Measurements from ENCODE around the gene CFAP92.
"Not testable (repeated sequence)": the region's sequence is repeated elsewhere in the genome, so short reads cannot be mapped to it uniquely, and the experiment has no call there.

The CFAP92 gene

DNA sequence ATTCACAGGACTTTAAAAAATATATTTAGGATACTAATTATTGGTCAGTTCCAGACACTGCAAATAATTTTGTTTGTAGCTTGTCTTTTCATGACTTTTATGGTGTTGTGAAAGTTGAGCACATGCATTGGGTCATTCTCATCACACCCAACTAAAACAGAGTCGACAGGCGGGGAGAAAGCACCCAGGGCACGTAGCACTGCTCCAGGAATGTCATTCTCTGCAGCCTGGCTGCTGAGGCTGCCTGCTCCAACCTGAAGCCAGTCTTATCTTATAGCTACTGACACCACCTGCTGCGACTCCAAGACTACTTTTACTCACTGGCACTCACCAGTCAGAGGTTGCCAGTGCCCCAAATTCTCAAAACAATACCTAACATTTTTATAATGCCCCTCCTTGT lies 57.5 kb downstream of the CFAP92 start:
- DNase-seq (ENCODE audit: low read depth): no peak

GRCh38 chr3:128935922-128936321 lies 58.0 kb downstream of the CFAP92 start:
- no peak for DNase-seq (ENCODE audit: low read depth)

GRCh38 chr3:128933922-128934253 lies 60.0 kb downstream of the CFAP92 start:
- no peak for DNase-seq (ENCODE audit: low read depth)

DNA sequence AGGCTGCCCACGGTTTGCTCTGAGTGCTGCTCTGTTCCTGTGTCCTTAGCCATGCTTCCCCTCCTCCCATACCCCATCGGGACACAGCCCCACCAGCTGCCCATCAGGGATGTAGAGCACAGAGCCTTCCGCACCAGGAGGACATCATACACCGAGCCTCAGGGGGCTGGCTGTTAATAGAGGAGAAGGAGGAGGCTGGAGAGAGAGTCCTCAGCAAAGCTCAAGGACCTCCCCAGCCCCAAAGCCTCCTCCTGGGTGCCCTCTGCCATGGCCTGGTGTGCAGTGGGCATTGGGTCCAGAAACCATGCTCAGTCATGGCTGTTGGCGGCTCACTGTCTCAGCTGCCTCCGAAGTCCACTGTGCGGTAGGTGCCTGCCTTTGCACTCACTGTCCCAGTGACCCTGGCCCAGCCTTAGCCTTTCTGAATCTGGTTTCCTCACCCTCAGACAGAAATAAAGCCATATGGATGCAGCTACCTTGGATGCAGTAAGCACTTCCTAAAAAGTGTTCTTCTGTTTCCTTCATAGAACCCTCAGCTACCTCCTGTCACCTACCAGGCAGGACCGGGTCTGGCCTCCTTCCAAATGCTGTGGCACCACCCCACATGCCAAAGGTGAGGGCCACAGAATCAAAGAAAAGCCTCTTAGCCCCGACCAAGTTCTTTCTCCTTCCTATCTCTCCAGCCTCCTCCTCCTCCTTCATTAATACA lies 60.5 kb downstream of the CFAP92 start:
- no peak for DNase-seq (ENCODE audit: low read depth)

GRCh38 chr3:128932516-128933212 lies 61.2 kb downstream of the CFAP92 start:
- no peak for DNase-seq (ENCODE audit: low read depth)

GRCh38 chr3:128931046-128931445 lies 62.8 kb downstream of the CFAP92 start:
- DNase-seq (ENCODE audit: low read depth): no peak

DNA sequence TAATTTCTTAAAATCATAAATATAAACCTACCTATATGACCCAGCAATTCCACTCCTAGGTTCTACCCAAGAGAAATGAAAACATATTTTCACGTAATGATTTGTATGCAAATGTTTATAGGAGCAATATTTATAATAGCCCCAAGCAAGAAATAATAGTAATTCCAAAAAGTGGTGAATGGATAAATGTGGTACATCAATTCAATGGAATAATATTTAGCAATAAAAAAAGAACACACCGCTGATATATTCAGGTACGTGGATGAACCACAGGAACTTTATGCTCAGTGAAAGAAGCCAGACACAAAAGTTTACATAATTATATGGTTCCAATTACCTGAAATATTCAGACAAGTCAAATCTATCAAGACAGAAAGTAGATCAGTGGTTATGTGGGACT lies 64.5 kb downstream of the CFAP92 start:
- no peak for DNase-seq (ENCODE audit: low read depth)

DNA sequence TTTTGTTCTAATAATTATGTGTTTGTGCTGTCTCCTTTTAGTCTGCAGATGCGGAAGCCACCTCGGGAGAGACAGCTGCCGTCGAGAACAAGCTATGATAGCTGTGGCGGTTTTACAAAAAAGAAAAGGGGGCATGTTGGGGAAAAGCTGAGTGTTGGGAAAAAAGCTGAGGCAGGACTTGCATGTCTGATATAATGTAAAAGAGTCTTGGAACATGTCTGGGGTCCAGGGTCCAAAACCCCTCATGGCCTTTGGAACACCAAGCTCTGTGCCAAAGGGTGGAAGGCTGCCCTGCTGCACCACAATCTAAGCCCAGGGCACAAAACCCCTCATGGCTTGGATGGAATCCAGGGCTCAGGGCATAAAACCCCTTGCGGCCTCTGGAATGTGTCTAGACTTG lies 69.9 kb downstream of the CFAP92 start:
- DNase-seq (ENCODE audit: low read depth): not testable (repeated sequence)

- DNase-seq (ENCODE audit: low read depth): no peak
Observed at GRCh38 chr3:128923576-128923975, 70.3 kb downstream of the CFAP92 start.

DNA sequence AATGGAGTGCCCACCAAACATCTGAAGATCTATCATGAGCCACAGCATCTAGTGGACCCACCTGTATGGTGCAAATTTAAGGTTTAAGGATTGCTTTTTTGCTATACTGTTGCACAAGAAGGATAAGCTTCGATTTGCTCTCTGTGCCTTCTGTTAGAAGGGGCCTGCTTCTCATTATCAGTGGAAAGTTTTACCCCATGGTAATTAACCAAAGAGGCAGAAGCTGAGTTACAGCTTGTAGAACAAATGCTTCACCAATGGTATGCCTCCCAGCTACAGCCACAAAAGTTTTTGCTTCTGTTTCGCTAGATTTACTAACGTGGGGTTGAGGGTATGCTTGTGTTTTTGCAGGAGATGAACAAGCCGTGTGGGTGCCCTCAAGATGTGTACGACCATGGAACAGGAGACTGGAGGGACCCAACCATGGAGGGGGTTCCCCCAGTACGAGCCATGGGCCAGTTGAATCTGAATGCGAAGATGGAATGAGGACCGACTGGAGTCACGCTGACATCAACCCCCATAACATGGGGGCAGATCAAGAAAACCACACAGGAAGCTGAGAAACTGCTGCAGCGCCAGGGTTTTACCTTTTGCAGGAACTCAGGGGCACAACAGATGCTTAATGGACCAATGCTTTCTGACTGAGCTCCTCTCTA lies 70.9 kb downstream of the CFAP92 start:
- peak; percentile 21 for DNase-seq (ENCODE audit: low read depth)

GRCh38 chr3:128919988-128920387 lies 73.9 kb downstream of the CFAP92 start:
- no peak for DNase-seq (ENCODE audit: low read depth)

DNA sequence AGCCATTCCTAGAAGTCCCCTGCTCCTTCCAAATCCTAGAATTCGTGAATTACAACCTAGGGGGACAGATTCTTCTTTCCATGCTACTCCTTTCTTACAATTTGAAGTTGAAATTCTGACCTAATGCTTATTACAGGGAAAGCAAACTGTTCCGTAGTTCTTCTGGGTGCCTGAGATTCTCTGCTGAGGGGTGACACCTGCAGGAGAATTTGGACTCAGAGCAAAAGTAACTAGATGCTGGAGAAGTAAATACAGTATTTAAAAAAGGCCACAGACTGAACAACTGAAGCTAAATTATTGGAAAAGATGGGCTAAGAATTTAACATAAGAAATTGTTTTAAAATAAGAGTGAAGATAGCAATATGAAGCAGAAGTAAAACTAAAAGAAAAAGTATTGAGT lies 76.6 kb downstream of the CFAP92 start:
- no peak for DNase-seq (ENCODE audit: low read depth)

DNA sequence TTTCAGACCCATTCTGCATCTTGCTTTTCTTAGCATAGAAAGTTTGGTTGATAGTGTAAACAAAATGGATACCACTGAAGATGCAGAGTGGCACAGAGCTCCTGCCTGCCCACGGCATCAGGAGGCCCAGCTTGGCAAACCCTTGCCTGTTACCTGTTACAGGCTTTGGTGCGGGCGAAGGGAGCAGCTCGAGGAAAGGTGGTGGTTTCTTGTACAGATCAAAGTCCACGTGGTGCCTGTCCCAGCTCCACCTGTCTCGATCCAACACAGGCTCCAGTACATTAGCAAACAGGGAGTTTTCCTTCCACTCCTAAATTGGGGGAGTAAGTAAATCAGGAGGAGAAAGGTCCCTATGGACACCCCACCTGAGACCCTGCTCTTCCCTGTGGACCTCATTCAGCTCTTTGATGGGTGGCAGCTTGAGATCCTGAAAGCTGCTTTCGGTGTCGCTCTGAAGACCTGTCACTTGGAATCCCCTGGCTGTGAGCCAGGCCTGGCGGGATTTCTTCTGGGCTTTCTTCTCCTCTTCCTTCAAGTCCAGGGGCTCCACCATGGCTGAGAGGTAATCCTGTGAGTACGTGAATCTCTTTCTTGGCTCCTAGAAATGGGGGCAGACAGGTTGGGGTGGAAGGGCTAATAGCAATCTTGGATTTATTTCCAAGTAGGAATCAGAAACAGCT lies 78.8 kb downstream of the CFAP92 start:
- no peak for DNase-seq (ENCODE audit: low read depth)

DNA sequence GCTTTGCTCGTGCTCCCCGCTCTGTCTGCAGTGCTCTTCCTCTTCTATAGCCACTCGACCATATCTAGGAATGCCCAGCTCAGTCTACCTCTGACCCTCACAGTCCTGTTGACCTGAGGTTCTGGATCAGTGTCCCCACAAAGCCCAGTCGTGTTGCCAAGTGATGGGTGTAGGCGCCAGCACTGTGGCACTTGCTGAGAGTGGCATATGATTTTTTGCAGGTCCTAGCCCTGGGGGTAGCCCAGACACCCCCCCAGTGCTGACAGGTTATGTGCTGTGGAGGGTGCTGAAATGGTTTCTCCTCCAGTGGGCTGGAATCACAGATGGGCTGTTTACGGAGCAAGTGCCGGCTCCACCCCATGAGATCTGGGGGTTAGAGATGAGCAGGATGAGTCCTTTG lies 82.0 kb downstream of the CFAP92 start:
- no peak for DNase-seq (ENCODE audit: low read depth)

DNA sequence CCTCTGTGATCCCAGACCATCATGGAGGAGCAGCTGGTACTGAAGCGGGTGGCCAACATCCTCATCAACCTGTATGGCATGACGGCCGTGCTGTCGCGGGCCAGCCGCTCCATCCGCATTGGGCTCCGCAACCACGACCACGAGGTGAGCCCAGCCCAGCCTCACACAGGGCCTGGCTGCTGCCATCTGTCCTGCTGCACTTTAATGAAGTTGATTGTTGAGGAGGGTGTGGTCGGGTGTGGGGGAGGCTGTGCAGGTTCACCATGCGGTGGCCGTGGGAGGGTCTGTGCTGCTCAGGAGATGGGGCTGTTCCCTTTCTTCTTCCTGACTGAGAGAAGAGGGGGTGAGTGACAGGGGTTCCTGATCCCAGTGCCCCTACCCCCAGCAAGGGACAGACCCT lies 83.9 kb downstream of the CFAP92 start:
- no peak for DNase-seq (ENCODE audit: low read depth)

DNA sequence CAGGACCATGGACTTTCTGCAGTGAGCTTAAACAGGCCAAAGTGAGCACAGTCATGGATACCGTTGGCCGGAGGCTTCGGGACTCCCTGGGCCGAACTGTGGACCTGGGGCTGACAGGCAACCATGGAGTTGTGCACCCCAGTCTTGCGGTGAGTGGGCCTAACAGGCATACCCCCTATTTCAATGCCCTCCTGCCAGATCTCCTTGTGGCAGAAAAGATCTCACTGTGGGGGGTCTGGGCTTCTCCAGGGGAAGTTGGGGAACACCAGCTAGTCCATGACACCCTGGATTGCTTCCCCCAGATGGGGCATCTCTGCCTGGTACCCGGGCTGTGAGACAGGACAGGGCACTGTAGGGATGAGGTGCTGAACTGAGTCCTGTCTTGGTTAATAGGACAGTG lies 84.9 kb downstream of the CFAP92 start:
- no peak for DNase-seq (ENCODE audit: low read depth)

GRCh38 chr3:128907706-128908445 lies 86.0 kb downstream of the CFAP92 start:
- DNase-seq (ENCODE audit: low read depth): no peak

DNA sequence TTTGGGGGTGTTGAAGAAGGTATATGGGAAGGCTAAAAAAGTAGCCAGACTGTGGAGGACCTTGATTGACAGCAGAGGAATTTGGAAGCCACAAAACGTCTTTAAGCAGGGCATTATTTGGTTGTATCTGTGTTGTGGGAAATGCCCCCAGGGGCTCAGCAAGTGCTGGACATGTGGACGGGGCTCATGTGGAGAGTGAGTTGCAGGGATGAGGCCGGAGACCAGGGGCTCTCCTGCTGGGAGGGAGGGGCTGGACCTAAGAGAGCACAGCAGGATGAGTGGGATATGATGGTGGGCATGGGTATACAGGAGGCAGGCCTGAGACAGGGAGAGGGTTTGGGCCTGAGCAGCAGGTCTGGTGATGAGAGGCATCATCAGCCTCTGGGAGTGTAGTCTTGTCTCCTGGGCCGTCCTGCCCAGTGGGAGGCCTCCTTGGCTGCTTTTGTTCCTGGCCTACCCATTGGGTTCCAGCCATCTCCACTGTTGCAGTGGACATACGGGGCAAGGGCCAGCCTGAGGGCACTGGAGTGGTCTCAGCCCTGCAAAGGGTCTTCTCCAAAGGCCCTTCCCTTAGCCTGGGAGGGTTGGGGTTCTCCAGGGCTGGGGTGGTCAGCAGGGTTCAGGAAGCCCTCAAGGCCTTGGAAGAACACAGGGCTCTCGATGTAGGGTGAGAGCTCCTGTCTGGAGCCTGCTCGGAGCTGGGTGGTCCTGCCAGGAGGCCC lies 86.9 kb downstream of the CFAP92 start:
- DNase-seq (ENCODE audit: low read depth): no peak

- DNase-seq (ENCODE audit: low read depth): no peak
Observed at GRCh38 chr3:128906031-128906803, 87.7 kb downstream of the CFAP92 start.

- DNase-seq (ENCODE audit: low read depth): no peak
Observed at GRCh38 chr3:128903501-128903900, 90.4 kb downstream of the CFAP92 start.

- DNase-seq (ENCODE audit: low read depth): no peak
Observed at GRCh38 chr3:128902426-128902825, 91.5 kb downstream of the CFAP92 start.

Measured in stimulated activated CD8-positive, alpha-beta memory T cell treated with anti-CD3 and anti-CD28 coated beads, Interleukin-12 subunit alpha, Interleukin-12 subunit beta, amount 100 ng/mL, for 1 hour (primary cell).